ENCODE data around the gene SULT1A4.
"Not testable (repeated sequence)": the region's sequence is repeated elsewhere in the genome, so short reads cannot be mapped to it uniquely, and the experiment has no call there.

Gene SULT1A4

DNA sequence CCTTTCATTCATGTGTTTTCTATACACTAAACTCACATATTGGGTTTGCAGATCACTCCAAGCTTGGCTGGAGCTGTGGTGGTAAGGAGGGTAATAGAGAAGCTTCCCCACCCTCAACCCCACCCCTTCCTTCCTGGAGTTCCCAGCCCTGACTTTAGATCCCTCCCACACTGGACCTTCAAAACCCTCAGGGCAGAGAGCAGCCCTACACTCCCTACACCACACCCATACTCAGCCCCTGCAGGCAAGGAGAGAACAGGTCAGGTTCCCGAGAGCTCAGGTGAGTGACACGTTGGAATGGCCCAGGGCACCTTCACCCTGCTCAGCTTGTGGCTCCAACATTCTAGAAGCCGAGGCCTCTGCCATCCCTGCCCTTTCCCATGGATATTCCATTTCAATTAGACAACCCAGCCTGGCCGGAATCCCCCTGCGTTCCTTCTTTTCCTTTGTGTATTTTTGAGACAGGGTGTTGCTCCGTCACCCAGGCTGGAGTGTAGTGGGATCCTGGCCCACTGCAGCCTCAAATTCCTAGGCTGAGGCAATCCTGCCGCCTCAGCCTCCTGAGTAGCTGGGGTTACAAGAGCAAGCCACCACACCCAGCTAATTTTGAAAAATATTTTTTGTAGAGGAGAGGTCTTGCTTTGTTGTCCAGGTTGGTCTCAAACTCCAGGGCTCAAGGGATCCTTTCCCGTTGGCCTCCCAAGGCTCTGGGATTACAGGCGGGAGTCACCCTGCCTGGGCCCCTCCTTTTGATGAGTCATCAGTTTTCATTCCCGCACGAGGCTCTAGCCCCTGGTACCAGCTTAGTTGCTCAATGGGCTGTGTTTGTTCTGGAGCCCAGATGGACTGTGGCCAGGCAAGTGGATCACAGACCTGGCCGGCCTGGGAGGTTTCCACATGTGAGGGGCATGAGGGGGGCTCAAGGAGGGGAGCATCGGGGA is at the start of gene SULT1A4:
SULT1A4 (plus strand) TSS at position 208 of the 941 bp plus-strand sequence. CDS start 1,473 bp downstream, outside the sequence.
- not testable (repeated sequence) for H3K27ac ChIP-seq; DNase-seq (ENCODE audit: low read depth, low spot score)

DNA sequence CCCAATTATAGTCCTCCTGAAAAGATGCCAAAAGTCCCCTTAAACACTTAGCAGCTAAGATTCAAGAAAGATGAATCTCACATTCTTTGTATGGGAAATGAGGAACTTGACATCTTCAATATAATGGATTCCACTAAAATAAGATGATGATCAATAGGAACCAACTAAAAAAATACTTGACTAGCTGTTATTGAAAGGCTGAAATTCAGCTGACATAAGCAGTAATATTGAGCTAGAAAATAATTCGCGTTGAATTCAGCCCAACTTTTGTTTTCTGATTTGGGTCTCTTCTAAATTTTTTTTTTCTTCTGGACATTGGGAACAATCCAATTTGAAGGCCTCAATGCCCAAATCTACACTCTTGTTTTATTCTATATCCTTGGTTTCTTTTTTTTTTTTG is 36.1 kb upstream of the SULT1A4 start:
- DNase-seq (ENCODE audit: low read depth, low spot score); H3K27ac ChIP-seq: not testable (repeated sequence)

DNA sequence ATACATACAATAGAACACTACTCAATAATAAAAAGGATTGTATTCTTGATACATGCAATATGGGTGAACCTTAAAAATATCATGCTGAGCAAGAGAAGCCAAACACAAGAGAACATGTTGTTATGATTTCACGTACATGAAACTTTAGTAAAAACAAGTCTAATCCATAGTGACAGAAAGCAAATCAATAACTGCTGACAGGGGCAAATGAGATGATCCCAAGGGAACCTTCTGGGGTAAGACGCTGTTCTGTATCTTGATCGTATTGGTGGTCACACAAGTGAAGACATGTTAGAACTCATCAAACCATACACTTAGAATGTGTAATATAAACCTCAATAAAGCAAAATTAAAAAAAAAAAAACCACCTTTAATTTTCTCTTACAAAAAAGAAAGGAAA is 34.3 kb upstream of the SULT1A4 start:
- not testable (repeated sequence) for DNase-seq (ENCODE audit: low read depth, low spot score); H3K27ac ChIP-seq

DNA sequence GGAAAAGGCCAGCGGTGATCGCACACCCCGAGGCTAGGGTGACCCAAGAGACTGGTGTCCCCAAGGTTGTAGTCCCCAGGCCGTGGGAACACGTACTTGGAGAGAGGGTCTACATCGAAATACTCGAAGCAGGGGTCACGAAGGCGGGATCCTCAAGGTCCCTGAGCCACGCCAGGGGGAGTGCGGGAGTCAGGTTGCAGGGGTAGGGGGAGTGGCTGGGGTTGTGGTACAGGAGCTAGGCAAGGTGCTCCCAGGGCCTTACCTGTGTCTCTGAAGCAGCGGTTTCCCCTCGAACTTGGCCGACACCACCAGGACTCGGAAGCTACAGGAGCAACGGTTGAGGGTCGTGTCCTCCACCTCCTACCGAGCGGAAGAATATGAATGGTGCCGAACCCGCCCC is 6.0 kb upstream of the SULT1A4 start:
- not testable (repeated sequence) for H3K27ac ChIP-seq; DNase-seq (ENCODE audit: low read depth, low spot score)

DNA sequence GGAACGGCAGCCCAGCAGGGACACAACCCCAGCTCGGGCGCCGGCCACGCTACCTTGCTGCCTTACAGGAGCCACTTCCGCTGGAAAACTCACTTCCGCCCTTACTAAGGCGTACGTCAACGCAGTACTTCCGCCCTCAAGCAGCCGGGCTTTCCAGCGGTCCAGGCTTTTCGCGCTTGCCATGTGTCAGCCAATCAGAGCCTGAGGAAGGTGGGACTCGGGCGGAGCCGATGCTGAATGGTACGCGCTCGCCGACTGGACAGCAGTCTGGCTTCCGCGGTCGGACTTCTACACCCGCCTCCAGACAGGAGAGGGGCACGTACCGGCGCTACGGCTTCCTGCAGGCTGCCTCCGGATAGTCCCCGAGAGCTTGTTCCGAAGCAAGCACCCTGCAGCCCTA is 5.4 kb upstream of the SULT1A4 start, which contains the start of the genes BOLA2 and SLX1B:
BOLA2 (minus strand) TSS at position 83 of the 400 bp plus-strand sequence. CDS start 98 bp downstream, outside the sequence.
SLX1B (plus strand) TSS at position 265 of the 400 bp plus-strand sequence.
- not testable (repeated sequence) for DNase-seq (ENCODE audit: low read depth, low spot score); H3K27ac ChIP-seq

DNA sequence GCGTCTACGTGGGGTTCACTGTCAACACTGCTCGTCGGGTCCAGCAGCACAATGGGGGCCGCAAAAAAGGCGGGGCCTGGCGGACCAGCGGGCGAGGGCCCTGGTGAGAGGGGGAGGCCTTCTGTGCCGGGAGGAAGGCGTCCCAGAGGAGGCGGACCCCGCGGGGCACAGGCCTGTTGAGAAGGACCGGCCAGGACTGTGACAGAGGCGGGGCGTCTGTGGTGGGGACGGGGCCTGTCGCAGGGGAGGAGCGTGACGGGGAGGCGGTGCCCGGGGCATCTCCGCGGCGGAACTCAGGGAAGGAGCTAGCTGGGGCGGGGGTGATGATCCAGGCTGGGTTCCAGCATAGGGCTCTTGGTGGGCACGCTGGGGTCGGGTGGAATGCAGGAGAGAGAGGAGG is 4.9 kb upstream of the SULT1A4 start:
- not testable (repeated sequence) for H3K27ac ChIP-seq; DNase-seq (ENCODE audit: low read depth, low spot score)

DNA sequence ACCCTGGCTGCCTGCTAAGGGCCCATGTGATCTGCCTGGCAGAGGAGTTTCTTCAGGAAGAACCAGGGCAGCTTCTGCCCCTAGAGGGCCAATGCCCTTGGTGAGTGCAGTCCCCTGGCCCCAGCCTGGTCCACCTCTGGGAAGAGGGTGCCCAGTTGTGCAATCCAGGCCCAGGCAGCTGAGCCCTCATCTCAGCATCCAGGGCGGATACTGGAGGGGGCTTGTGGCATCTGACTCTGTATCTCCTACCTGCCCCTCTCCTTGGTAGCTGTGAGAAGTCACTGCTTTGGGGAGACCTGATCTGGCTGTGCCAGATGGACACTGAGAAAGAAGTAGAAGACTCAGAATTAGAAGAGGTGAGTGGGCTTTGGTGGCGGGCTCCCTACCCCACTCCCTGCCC is 2.1 kb upstream of the SULT1A4 start:
- H3K27ac ChIP-seq; DNase-seq (ENCODE audit: low read depth, low spot score): not testable (repeated sequence)

DNA sequence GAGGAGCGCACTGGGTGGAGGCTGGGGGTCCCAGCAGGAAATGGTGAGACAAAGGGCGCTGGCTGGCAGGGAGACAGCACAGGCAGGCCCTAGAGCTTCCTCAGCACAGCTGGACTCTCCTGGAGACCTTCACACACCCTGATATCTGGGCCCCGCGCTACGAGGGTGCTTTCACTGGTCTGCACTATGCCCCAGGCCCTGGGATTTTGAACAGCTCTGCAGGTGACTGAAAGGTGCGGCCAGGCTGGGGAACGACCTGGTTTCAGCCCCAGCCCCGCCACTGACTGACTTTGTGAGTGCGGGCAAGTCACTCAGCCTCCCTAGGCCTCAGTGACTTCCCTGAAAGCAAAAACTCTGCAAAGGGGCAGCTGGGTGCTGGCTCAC is 926 bp downstream of the SULT1A4 start:
- not testable (repeated sequence) for DNase-seq (ENCODE audit: low read depth, low spot score); H3K27ac ChIP-seq

DNA sequence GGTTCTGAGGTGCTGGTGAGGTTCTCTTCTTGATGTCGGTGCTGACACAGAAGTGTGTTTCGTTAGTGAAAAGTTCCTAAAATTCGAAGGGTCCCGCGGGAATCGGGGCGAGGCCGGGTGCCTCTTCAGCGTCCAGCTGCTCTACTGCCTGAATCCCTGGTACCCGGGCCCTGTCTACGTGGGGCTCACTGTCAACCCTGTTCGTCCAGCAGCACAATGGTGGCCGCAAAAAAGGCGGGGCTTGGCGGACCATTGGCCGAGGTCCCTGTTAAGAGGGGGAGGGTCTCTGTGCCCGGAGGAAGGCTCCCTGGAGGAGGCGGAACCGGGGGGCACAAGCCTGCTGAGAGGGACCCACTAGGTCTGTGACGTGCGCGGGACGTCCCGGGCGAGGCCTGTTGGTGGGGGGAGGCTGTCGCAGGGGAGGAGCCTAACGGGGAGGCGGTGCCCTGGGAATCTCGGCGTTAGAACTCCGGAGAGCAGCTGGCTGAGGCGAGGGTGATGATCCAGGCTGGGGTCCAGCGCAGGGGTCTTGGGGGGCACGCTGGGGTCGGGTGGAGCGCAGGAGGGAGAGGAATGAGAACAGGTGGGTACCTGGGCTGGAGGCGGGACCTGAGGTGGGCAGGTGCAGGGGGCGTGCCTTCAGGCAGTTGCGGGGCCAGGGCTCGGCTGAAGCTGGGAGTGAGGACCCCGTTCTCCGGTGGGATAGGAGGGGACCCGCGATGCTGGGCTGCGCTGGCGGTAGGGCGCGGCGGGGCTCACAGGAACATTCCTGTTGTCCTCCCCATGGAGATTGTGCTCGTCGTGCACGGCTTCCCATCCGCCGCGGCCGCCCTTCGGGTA is 6.5 kb downstream of the SULT1A4 start:
- not testable (repeated sequence) for H3K27ac ChIP-seq; DNase-seq (ENCODE audit: low read depth, low spot score)

DNA sequence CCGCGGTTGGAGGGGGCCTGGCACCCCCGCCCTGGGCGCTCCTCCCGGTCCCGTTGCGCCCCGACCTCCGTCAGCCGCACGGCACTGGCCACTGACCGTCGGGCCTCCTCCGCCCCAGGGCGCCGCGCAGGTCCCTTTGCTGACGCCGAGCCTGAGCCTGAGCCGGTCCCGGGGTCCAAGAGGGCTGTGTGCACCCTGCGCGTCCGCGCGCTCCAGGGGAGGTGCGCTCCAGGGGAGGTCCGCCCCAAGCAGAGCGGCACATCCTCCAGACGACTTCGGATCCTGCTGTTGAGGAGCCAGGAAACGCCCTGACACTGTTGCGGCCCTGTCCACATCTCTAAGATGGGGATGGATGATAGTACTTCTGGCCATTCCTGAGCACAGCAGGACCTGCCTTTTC is 7.2 kb downstream of the SULT1A4 start:
- not testable (repeated sequence) for DNase-seq (ENCODE audit: low read depth, low spot score); H3K27ac ChIP-seq

DNA sequence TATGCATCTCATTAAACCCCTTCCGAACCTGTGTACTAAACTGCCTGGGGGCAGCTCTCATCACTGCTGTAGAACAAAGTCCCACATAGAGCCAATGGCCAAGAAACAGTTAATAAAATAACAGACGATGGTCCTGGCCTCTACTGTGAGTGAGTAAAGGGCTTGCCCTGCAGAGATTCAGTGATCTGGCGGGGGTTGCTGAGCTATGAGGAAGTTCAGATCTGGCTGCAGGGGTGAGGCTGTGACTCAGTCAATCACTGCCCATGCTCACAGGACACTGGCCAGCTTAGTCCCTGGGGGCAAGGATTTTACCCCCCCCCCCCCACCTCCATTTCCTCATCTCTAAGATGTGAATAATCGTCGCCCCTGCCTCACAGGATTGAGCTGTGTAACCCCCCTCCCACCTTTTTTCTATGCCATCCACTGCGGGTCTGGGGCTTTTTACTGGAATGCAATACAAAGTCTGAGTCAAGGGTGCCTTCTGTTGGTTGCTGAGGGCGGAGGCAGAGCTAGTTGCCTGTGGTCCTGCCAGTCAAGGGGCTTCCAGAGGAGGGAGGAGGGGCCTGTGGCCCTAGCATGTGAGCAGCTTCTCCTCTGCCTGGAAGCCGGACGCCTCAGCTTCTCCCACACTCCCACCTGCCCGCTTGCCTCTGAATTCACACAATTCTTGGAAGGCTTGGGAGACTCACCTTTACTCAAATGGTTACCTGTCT is 8.1 kb downstream of the SULT1A4 start:
- not testable (repeated sequence) for H3K27ac ChIP-seq; DNase-seq (ENCODE audit: low read depth, low spot score)

DNA sequence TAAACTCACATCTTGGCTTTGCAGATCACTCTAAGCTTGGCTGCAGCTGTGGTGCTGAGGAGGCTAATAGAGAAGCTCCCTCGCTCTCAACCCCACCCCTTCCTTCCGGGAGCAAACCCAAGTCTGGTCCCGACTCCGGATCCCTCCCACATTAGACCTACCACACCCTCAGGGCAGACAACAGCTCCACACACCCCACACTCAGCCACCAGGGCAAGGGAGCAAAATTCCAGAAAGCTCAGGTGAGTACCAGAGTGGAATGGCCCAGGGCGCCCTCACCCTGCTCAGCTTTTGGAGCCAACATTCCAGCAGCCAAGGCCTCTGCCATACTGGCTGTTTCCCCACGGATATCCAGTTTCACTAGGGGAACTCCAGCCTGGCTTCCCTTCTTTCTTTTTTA is 9.9 kb downstream of the SULT1A4 start:
- DNase-seq (ENCODE audit: low read depth, low spot score); H3K27ac ChIP-seq: not testable (repeated sequence)

DNA sequence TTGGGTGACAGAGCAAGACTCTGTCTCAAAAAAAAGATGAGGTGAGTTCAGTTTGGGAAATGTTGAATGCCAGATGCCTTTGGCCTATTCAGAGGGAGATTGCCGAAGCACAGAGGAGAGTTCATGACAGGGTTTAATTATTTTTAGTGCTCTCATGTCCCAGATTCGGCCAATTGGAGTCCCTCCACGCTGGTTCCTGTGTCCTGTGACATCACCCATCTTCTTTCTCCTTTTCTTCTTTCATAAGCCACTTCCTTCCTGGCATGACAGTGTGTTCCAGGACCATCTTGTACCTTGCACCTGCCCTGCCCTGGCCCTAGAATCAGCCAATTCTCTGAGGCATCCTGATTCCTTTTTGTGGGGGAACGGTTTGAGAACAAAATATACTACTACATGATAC is 12.4 kb downstream of the SULT1A4 start:
- H3K27ac ChIP-seq; DNase-seq (ENCODE audit: low read depth, low spot score): not testable (repeated sequence)

DNA sequence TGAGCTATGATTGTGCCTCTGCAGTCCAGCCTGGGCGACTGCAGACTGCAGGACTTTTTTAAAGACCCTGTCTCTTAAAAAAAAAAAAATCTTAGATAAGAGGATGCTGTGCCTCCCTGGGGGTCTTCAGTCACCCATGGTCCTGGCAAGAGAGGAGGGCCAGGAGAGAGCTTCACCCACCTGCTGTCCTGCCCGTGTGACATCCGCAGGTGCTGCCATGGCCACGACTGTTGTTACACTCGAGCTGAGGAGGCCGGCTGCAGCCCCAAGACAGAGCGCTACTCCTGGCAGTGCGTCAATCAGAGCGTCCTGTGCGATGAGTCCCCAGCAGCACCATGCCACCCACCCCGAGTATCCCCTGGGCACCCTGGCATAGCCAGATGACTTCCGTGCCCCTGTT is 22.6 kb downstream of the SULT1A4 start:
- DNase-seq (ENCODE audit: low read depth, low spot score); H3K27ac ChIP-seq: not testable (repeated sequence)

DNA sequence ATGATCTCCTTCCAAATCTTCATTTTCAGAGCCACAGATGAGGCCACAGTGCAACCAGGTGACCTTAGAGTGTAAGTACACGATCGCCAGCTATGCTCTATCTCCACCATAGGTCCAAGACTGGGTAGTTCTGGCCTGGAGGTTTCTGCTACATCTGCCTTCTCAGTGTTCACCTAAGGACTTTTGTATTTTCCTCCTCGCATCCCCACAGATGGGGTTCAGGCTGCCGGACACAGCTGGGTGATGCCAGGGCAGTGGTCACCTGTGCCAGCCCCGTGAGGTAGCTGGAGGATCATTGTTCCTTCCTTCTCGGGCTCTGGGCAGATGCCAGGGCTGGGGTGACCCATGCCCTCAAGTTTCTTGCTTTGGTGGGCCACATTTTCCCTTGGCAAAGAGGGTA is 46.6 kb downstream of the SULT1A4 start, which contains the start of gene NPIPB12:
NPIPB12 (minus strand) TSS at position 101 of the 400 bp plus-strand sequence.
- not testable (repeated sequence) for DNase-seq (ENCODE audit: low read depth, low spot score)
- H3K27ac ChIP-seq: peak within 1 kb of the TSS; percentile 53

Measured in epithelial cell of prostate (primary cell).